HCT116 (cell line): ENCODE results near the gene TNIP1. TPM values are rescaled to one million over a fixed set of nuclear protein-coding genes. Genes with fewer than 3 reads are reported as not detected.

ENCODE experiments used
- ATAC-seq: fragments of 200-7000 bp; cut with Tn5 transposase; 2 replicates; pipeline ENCODE4 v1.9.1; 2020; ENCODE audit warnings: mild to moderate bottlenecking, moderate library complexity
- BruUV-seq: library from RNA; stranded (reverse); fragments of 400-500 nt; replicated peaks from 2 replicates; lab custom pipeline; 2021; lab: Mats Ljungman, UMichigan
- CTCF ChIA-PET: fragments of 300-600 bp; sonication (Branson Sonifier 250); formaldehyde crosslinking; loops from one replicate; lab custom pipeline; 2021; ENCODE audit warnings: antibody characterized with exemption; lab: Charles Lee
- POLR2A ChIA-PET: fragments of 300-600, 350-600 bp; sonication (Branson Sonifier 250); formaldehyde crosslinking; loops from one replicate; lab custom pipeline; 2021; ENCODE audit warnings: antibody characterized with exemption; lab: Charles Lee
- RAD21 ChIA-PET, 2 experiments: fragments of 300-600 bp; sonication (Branson Sonifier 250); formaldehyde crosslinking; loops; one replicate each; lab custom pipeline; 2023; ENCODE audit warnings: low total read pairs in 2 of 2; ENCODE audit not compliant: uncharacterized antibody in 2 of 2, unreplicated experiment in 2 of 2, low non-redundant PET in 1 of 2; lab: Charles Lee
- DNase-seq: peaks from one replicate; pipeline ENCODE4 v3.0.0-alpha.2; 2010; ENCODE audit warnings: low read depth, low spot score
- H2AFZ ChIP-seq: fragments of 200-600 bp; shearing (Covaris generic), sonication (generic); 2 replicates; pipeline ENCODE4 v1.6.1; 2017; ENCODE audit warnings: low read depth, mixed run types, mixed read lengths, antibody characterized with exemption, low read length; ENCODE audit not compliant: poor library complexity, severe bottlenecking
- H3K27ac ChIP-seq: 2 replicates; pipeline ENCODE4 v1.5.1; 2012; ENCODE audit warnings: low read depth, low read length
- H3K27me3 ChIP-seq: fragments of 200-600 bp; sonication (generic); 2 replicates; pipeline ENCODE4 v1.6.1; 2016; ENCODE audit warnings: mixed run types, low read length, mixed read lengths; ENCODE audit not compliant: insufficient read depth
- H3K36me3 ChIP-seq, 2 experiments: fragments of 200-500 bp in 1 of 2; fragments of 200-600 bp in 1 of 2; sonication (Bioruptor generic) in 1 of 2; sonication (generic) in 1 of 2; 2 replicates each; pipeline versions ENCODE4 v1.5.1 to v1.6.1; 2014 to 2016; ENCODE audit warnings: low read length in 2 of 2, inconsistent platforms in 1 of 2, mixed read lengths in 1 of 2, mixed run types in 1 of 2; ENCODE audit not compliant: insufficient read depth in 2 of 2, control insufficient read depth in 1 of 2
- H3K4me1 ChIP-seq, 2 experiments: fragments of 200-600 bp in 1 of 2; sonication (generic) in 1 of 2; 2 replicates each; pipeline versions ENCODE4 v1.5.1 to v1.6.1; 2012 to 2017; ENCODE audit warnings: low read length in 2 of 2, inconsistent platforms in 1 of 2, mild to moderate bottlenecking in 1 of 2, mixed read lengths in 1 of 2, mixed run types in 1 of 2, moderate library complexity in 1 of 2; ENCODE audit not compliant: insufficient read depth in 2 of 2, control insufficient read depth in 1 of 2
- H3K4me2 ChIP-seq: fragments of 200-600 bp; sonication (generic); 2 replicates; pipeline ENCODE4 v1.6.1; 2017; ENCODE audit warnings: mixed run types, low read length, mixed read lengths
- H3K4me3 ChIP-seq, 2 experiments: fragments of 200-600 bp in 1 of 2; sonication (generic) in 1 of 2; replicated peaks in 1 of 2; 2 replicates each; pipeline ENCODE4 v1.5.1; 2011 to 2016; ENCODE audit warnings: low read length in 2 of 2, control low read depth in 1 of 2, low read depth in 1 of 2, mild to moderate bottlenecking in 1 of 2, mixed read lengths in 1 of 2, mixed run types in 1 of 2
- H3K79me2 ChIP-seq: fragments of 200-600 bp; sonication (generic); 2 replicates; pipeline ENCODE4 v1.6.1; 2017; ENCODE audit warnings: mild to moderate bottlenecking, mixed run types, low read length, moderate library complexity, mixed read lengths; ENCODE audit not compliant: insufficient read depth
- H3K9ac ChIP-seq: fragments of 200-600 bp; sonication (generic); 2 replicates; pipeline ENCODE4 v1.6.1; 2016; ENCODE audit warnings: low read length, mixed read lengths
- H3K9me2 ChIP-seq: fragments of 200-600 bp; sonication (generic), shearing (Covaris generic); 2 replicates; pipeline ENCODE4 v1.6.1; 2017; ENCODE audit warnings: mixed run types, mild to moderate bottlenecking, moderate library complexity; ENCODE audit not compliant: insufficient read depth
- H3K9me3 ChIP-seq, 2 experiments: fragments of 200-500 bp in 1 of 2; fragments of 200-600 bp in 1 of 2; sonication (Bioruptor generic) in 1 of 2; sonication (generic) in 1 of 2; 2 replicates each; pipeline ENCODE4 v1.6.1; 2014 to 2017; ENCODE audit warnings: low read length in 2 of 2, mixed read lengths in 2 of 2, inconsistent platforms in 1 of 2, low read depth in 1 of 2, mild to moderate bottlenecking in 1 of 2, mixed run types in 1 of 2, moderate library complexity in 1 of 2; ENCODE audit not compliant: control insufficient read depth in 1 of 2, insufficient read depth in 1 of 2
- H4K20me1 ChIP-seq: fragments of 200-600 bp; sonication (generic), shearing (Covaris generic); 2 replicates; pipeline ENCODE4 v1.6.1; 2017; ENCODE audit warnings: mixed run types, mild to moderate bottlenecking, moderate library complexity; ENCODE audit not compliant: insufficient read depth
- CBX3 ChIP-seq: IDR thresholded peaks from 2 replicates; pipeline ENCODE4 v1.6.1; 2012; ENCODE audit warnings: low read depth
- CEBPB ChIP-seq: IDR thresholded peaks from 2 replicates; pipeline ENCODE4 v1.6.1; 2012; ENCODE audit warnings: low read depth
- EGR1 ChIP-seq: IDR thresholded peaks from 2 replicates; pipeline ENCODE4 v1.6.1; 2012; ENCODE audit warnings: low read depth
- POLR2A ChIP-seq: IDR thresholded peaks from 2 replicates; pipeline ENCODE4 v1.7.0; 2011; ENCODE audit warnings: borderline replicate concordance; ENCODE audit not compliant: insufficient read depth, insufficient read length; ENCODE audit errors: extremely low read depth
- POLR2AphosphoS5 ChIP-seq: IDR thresholded peaks from 2 replicates; pipeline ENCODE4 v1.6.1; 2011; ENCODE audit warnings: mild to moderate bottlenecking, low read depth, low read length, moderate library complexity
- SRF ChIP-seq: IDR thresholded peaks from 2 replicates; pipeline ENCODE4 v1.6.1; 2012; ENCODE audit warnings: low read depth
- YY1 ChIP-seq: IDR thresholded peaks from 2 replicates; pipeline ENCODE4 v1.6.1; 2011; ENCODE audit warnings: low read length, low read depth, moderate library complexity, mild to moderate bottlenecking; ENCODE audit not compliant: insufficient replicate concordance; ENCODE audit errors: extremely low read depth
- ZNF274 ChIP-seq: fragments of 200-500 bp; sonication (Bioruptor generic); IDR thresholded peaks from 2 replicates; pipeline ENCODE4 v1.6.1; 2014; ENCODE audit warnings: mild to moderate bottlenecking, low read depth, low read length, inconsistent platforms
- intact Hi-C: fragments of 100-400 bp; cut with micrococcal nuclease; formaldehyde crosslinking; loops from 2 replicates; pipeline ENCODE4 v1.10.0; 2022
- total RNA-seq: library from RNA; stranded (reverse); gene quantifications from one replicate; pipeline ENCODE4 v1.2.1, GENCODE V29; 2021; ENCODE audit not compliant: unreplicated experiment
- TF ChIP-seq, protein P1 (sequence below), 3 experiments: fragments of 200-600 bp in 1 of 3; sonication (generic) in 1 of 3; IDR thresholded peaks in 2 of 3; conservative IDR thresholded peaks in 1 of 3; 2 replicates each; pipeline ENCODE4 v1.5.1; 2012 to 2017; ENCODE audit warnings: low read depth in 2 of 3, low read length in 2 of 3, antibody characterized with exemption in 1 of 3, borderline replicate concordance in 1 of 3, control low read depth in 1 of 3, mild to moderate bottlenecking in 1 of 3, mixed read lengths in 1 of 3, mixed run types in 1 of 3, moderate library complexity in 1 of 3; ENCODE audit not compliant: insufficient read depth in 1 of 3
- TF ChIP-seq, protein P2 (sequence below): IDR thresholded peaks from 2 replicates; pipeline ENCODE4 v1.6.1; 2011; ENCODE audit warnings: mild to moderate bottlenecking, low read length, moderate library complexity; ENCODE audit not compliant: insufficient replicate concordance; ENCODE audit errors: extremely low read depth
- TF ChIP-seq, protein P3 (sequence below): IDR thresholded peaks from 2 replicates; pipeline ENCODE4 v1.6.1; 2012

Gene TNIP1
- total RNA-seq, 1 experiment from 2014 or later: 46.0 TPM

DNA sequence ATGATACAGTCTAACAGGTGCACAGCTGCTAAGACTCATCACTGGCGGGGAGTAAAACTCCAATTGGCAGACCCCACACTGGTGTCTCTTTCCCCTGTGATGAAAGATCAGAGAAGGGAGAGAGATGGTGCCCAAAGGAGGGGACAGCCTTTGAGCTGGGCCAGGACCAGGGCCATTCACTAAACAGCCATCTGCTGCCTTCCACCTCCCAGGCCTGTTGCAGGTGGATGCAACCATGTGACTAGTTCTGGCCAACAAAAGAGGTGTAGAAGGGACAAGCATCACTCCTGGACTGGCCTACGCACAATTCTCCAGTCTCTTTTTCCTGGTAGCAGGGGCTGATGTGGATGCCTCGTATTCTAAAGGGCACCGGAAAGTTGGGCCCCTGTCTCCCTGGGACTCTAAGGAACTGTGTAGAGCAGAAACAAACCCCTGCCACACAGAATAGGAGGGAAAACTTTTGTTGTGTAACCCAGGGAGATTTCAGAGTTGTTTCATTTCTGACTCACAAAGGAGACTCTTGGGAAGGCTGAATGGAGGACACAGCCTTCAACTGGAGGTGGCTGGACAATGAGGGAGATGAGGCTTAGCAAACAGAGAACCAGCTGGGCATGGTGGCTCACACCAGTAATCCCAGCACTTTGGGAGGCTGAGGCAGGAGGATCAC, 26.9 kb downstream of the TNIP1 start:
- CTCF ChIA-PET: interaction anchor here (1.1 to 8.8 kb wide), 2 partner anchors 56 to 62 kb away, joined by 3 to 171 read pairs; no protein-coding TSS in a partner anchor
- intact Hi-C loops: no loop called here
- no peak overlapping the region for H3K27ac ChIP-seq
- DNase-seq: no peak
- H3K4me1 ChIP-seq: no peaks in the 10 kb centered on the region
- RAD21 ChIA-PET: no interaction called here
- no peaks in the 10 kb centered on the region for H3K9me2 ChIP-seq
- H3K9ac ChIP-seq: no peak overlapping the region
- POLR2A ChIA-PET: no interaction called here
- no peaks in the 10 kb centered on the region for H3K9me3 ChIP-seq
- H2AFZ ChIP-seq: no peak overlapping the region
- H3K27me3 ChIP-seq: no peaks in the 10 kb centered on the region
- H4K20me1 ChIP-seq: no peaks in the 10 kb centered on the region
- no peaks in the 10 kb centered on the region for H3K79me2 ChIP-seq
- 0 out of 4 replicates have a peak, but pooled peaks cover 0 to 3% of the 10 kb centered on the region in 2 experiments for H3K36me3 ChIP-seq
- ATAC-seq: no peak
- no peak overlapping the region for H3K4me3 ChIP-seq
- BruUV-seq: no TSS peak
- no peak for TF ChIP-seq ZNF274
- TF ChIP-seq CEBPB: no peak
- TF ChIP-seq, protein P1, sequence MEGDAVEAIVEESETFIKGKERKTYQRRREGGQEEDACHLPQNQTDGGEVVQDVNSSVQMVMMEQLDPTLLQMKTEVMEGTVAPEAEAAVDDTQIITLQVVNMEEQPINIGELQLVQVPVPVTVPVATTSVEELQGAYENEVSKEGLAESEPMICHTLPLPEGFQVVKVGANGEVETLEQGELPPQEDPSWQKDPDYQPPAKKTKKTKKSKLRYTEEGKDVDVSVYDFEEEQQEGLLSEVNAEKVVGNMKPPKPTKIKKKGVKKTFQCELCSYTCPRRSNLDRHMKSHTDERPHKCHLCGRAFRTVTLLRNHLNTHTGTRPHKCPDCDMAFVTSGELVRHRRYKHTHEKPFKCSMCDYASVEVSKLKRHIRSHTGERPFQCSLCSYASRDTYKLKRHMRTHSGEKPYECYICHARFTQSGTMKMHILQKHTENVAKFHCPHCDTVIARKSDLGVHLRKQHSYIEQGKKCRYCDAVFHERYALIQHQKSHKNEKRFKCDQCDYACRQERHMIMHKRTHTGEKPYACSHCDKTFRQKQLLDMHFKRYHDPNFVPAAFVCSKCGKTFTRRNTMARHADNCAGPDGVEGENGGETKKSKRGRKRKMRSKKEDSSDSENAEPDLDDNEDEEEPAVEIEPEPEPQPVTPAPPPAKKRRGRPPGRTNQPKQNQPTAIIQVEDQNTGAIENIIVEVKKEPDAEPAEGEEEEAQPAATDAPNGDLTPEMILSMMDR (IDR thresholded peaks at IDR 0.05 in 2 of 3, conservative IDR thresholded peaks at IDR 0.05 in 1 of 3; ENCODE audit: borderline replicate concordance in 1 of 3, insufficient read depth in 1 of 3, low read depth in 2 of 3, low read length in 2 of 3): no peak
- no peak for TF ChIP-seq POLR2AphosphoS5
- no peak overlapping the region for H3K4me2 ChIP-seq

DNA sequence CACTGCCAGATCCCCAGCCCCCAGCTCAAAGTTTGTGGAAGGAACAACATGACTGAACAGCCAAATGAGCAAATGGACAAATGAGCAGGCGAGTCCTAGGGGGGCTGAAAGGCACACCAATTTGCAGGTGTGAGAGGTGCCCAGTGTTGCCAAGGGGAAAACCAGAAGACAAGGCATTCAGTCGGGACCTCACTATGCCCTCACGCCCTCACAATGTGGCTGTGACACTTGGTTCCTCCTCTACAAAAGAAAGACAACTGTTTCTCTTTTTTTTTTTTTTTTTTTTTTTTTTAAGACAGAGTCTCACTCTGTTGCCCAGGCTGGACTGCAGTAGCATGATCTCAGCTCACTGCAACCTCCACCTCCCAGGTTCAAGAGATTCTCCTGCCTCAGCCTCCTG, 28.0 kb downstream of the TNIP1 start:
- H3K4me1 ChIP-seq: no peaks in the 10 kb centered on the region
- POLR2A ChIA-PET: no interaction called here
- no peaks in the 10 kb centered on the region for H3K9me3 ChIP-seq
- no peaks in the 10 kb centered on the region for H3K27me3 ChIP-seq
- ATAC-seq (no peak), DNase-seq (no peak)
- H3K36me3 ChIP-seq: 0 out of 4 replicates have a peak, but pooled peaks cover 0 to 3% of the 10 kb centered on the region in 2 experiments
- H3K79me2 ChIP-seq: no peaks in the 10 kb centered on the region
- no peak overlapping the region for H3K4me3 ChIP-seq
- no peak overlapping the region for H3K4me2 ChIP-seq
- no TSS peak for BruUV-seq
- CTCF ChIA-PET: interaction anchor here (1.2 to 8.8 kb wide), 4 partner anchors 63 to 714 kb away, joined by 3 to 171 read pairs (median 17); no protein-coding TSS in a partner anchor
- RAD21 ChIA-PET: interaction anchor here (1.6 to 1.7 kb wide), 2 partner anchors 63 kb away, joined by 13 to 16 read pairs; no protein-coding TSS in a partner anchor
- no peak overlapping the region for H2AFZ ChIP-seq
- no peaks in the 10 kb centered on the region for H4K20me1 ChIP-seq
- H3K9ac ChIP-seq: no peak overlapping the region
- intact Hi-C loops: no loop called here
- no peaks in the 10 kb centered on the region for H3K9me2 ChIP-seq
- no peak overlapping the region for H3K27ac ChIP-seq
- TF ChIP-seq EGR1 (no peak), CBX3 (no peak), CEBPB (no peak), POLR2A (no peak), ZNF274 (no peak), SRF (no peak), YY1 (no peak)
- TF ChIP-seq, protein P1 (IDR thresholded peaks at IDR 0.05 in 2 of 3, conservative IDR thresholded peaks at IDR 0.05 in 1 of 3; ENCODE audit: borderline replicate concordance in 1 of 3, insufficient read depth in 1 of 3, low read depth in 2 of 3, low read length in 2 of 3): no peak
- TF ChIP-seq, protein P2, sequence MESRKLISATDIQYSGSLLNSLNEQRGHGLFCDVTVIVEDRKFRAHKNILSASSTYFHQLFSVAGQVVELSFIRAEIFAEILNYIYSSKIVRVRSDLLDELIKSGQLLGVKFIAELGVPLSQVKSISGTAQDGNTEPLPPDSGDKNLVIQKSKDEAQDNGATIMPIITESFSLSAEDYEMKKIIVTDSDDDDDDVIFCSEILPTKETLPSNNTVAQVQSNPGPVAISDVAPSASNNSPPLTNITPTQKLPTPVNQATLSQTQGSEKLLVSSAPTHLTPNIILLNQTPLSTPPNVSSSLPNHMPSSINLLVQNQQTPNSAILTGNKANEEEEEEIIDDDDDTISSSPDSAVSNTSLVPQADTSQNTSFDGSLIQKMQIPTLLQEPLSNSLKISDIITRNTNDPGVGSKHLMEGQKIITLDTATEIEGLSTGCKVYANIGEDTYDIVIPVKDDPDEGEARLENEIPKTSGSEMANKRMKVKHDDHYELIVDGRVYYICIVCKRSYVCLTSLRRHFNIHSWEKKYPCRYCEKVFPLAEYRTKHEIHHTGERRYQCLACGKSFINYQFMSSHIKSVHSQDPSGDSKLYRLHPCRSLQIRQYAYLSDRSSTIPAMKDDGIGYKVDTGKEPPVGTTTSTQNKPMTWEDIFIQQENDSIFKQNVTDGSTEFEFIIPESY: no peak
- TF ChIP-seq, protein P3, sequence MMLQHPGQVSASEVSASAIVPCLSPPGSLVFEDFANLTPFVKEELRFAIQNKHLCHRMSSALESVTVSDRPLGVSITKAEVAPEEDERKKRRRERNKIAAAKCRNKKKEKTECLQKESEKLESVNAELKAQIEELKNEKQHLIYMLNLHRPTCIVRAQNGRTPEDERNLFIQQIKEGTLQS: no peak
